Panc1 (cell line): Measurements from ENCODE around the gene PTGIR.

Experiments
- CTCF ChIP-seq: fragments of 450-650 bp; IDR thresholded peaks from 2 replicates; pipeline ENCODE4 v1.5.1; 2017; ENCODE audit warnings: mild to moderate bottlenecking
- POLR2AphosphoS5 ChIP-seq: IDR thresholded peaks from 2 replicates; pipeline ENCODE4 v1.6.1; 2012; ENCODE audit warnings: mild to moderate bottlenecking, low read depth, low read length, moderate library complexity
- REST ChIP-seq, 2 experiments: IDR thresholded peaks; 2 replicates each; pipeline ENCODE4 v1.6.1; 2011 to 2012; ENCODE audit warnings: low read depth in 2 of 2, control low read depth in 1 of 2, low read length in 1 of 2, mild to moderate bottlenecking in 1 of 2, moderate library complexity in 1 of 2; ENCODE audit not compliant: insufficient read depth in 1 of 2
- SIN3A ChIP-seq: IDR thresholded peaks from 2 replicates; pipeline ENCODE4 v1.6.1; 2012; ENCODE audit warnings: low read depth, mild to moderate bottlenecking, low read length, moderate library complexity, borderline replicate concordance; ENCODE audit not compliant: insufficient read depth
- TCF7L2 ChIP-seq: IDR thresholded peaks from 2 replicates; pipeline ENCODE4 v1.6.1; 2011; ENCODE audit warnings: mild to moderate bottlenecking, low read depth, low read length, inconsistent platforms

- no peak for TF ChIP-seq POLR2AphosphoS5
- no peak for TF ChIP-seq REST (IDR thresholded peaks at IDR 0.05; ENCODE audit: insufficient read depth in 1 of 2, low read depth in 2 of 2, low read length in 1 of 2)
- no peak for TF ChIP-seq CTCF
- no peak for TF ChIP-seq SIN3A
- TF ChIP-seq TCF7L2: no peak
Observed at GRCh38 chr19:46650445-46650844, 25.6 kb upstream of the PTGIR start.
